ENCODE results near the gene CLIP3.

The CLIP3 gene

DNA sequence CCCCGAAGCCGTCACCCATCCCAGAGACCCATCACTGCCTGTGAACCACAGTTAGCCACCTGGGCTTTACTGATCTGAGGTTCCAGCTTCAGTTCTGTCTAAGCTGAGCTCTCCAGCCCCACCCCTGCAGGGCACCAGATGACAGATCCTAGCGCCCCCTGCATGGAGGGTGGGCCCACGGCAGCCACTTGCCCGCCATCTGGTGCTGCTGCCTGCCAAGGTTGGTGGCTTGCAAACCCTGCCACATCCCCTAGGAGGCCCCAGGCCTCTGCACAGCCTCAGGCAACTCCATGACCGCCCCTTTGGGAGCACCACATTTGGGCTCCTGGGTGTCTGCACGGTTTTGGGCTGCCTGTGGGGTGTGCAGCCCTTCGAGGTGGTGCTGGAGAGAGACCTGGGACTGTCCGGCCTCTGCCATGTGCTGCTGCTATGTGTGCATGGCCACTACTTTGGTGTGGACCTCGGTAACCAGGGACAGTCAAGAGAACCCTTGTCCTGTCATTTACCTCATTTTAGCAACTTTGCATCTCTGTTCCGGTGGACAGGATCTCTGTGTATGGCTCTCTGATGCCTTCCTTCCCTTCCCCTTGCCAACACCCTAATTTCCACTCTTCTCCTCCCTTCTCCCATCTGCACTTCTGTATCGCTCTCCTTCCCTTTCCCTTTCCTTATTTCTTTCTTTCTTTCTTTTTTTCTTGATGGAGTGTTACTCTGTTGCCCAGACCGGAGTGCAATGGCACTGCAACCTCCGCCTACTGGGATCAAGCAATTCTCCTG is 55.0 kb downstream of the CLIP3 start:
- peak; percentile 44 to 90 for DNase-seq

DNA sequence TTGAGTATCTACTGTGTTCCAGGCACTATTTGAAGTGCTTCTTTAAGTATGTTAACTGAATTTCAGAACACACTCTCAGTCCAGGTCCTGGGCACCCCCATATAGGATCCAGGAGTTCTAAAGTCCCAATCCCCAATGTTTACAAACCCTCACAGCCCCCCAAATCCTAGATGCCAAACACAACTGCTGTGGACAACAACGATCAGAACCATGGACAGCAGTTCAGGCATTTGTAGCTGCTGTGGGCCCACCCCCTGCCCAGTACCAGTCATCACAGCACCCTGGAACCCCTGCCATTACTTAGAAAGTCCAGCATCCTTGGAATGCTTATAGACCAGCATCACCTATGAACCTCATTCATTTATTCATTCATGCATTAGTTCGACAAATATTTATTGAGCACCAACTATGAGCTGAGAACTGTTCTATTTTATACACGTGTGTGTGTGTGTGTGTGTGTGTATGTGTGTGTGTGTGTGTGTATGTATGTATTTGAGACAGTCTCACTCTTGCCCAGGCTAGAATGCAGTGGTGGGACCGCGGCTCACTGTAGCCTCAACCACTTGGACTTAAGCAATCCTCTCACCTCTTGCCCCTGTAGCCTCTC is 57.0 kb downstream of the CLIP3 start:
- DNase-seq = no peak

DNA sequence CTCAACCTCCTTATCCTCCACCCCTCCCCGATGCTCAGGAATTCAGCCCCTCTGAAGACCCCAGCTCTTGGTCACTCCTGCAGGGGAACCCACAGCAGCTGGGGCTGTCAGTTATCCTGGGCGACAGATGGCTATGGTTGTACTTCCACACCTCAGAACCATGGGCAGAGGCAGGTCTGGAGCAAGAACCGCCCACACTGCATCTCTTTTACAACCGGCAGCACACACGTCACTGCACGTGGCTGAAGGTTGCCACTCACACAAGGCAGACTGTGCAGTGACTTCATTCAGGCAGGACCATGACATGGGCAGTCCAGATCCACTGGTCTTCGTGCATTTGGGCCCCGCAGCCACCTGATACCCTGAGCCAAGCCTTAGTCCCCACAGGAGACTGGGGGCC is 59.2 kb downstream of the CLIP3 start:
- no peak for DNase-seq

DNA sequence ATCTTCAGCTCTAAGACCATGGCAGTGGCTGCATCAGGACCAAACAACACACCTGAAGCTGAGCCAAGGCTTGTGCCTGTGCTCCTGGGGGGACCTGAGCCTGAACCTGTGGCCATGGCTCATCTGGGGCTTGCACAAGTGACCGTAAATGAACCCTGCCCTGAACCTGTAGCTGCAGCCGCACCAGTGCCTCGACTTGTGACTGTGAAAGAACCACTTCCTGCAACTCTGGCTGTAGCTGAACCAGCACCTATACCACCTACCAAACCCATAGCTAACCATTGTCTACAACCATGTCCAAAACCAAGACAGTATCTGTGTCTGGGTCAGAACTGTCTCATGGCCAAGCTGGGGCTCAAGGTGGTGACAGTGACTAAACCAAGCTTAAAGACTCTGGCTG is 65.9 kb downstream of the CLIP3 start:
- no peak for DNase-seq
